T-helper 1 cell treated with Interleukin-12 subunit alpha and Interleukin-12 subunit beta and Interleukin-4 antibody, amounts not matched to agents 30 μg/mL and 1 μg/mL, for 36 hours (primary cell): ENCODE measurements around the gene MESP2.
"Not testable (repeated sequence)": the region's sequence is repeated elsewhere in the genome, so short reads cannot be mapped to it uniquely, and the experiment has no call there.

ENCODE experiments used
- H3K27ac Mint-ChIP-seq: one replicate; pipeline ENCODE4 v1.8.0; 2021; ENCODE audit warnings: mild to moderate bottlenecking, mixed read lengths
- H3K27me3 Mint-ChIP-seq: one replicate; pipeline ENCODE4 v1.8.0; 2021; ENCODE audit warnings: low read depth, mixed read lengths
- H3K36me3 Mint-ChIP-seq: one replicate; pipeline ENCODE4 v1.8.0; 2021; ENCODE audit warnings: low read depth, mixed read lengths
- H3K4me1 Mint-ChIP-seq: one replicate; pipeline ENCODE4 v1.8.0; 2021; ENCODE audit warnings: low read depth, mixed read lengths
- H3K4me3 Mint-ChIP-seq: one replicate; pipeline ENCODE4 v1.8.0; 2021; ENCODE audit warnings: mild to moderate bottlenecking, moderate library complexity, mixed read lengths
- H3K9me3 Mint-ChIP-seq: one replicate; pipeline ENCODE4 v1.8.0; 2021; ENCODE audit warnings: mixed read lengths

MESP2 gene

GRCh38 chr15:89781891-89782618 lies 5.9 kb downstream of the MESP2 start:
- H3K4me3 Mint-ChIP-seq = no peak overlapping the region
- H3K27me3 Mint-ChIP-seq = peaks cover 5% of the 10 kb centered on the region
- H3K9me3 Mint-ChIP-seq = no peaks in the 10 kb centered on the region
- H3K36me3 Mint-ChIP-seq = no peaks in the 10 kb centered on the region
- H3K4me1 Mint-ChIP-seq = peaks cover 19% of the 10 kb centered on the region
- H3K27ac Mint-ChIP-seq = no peak overlapping the region

DNA sequence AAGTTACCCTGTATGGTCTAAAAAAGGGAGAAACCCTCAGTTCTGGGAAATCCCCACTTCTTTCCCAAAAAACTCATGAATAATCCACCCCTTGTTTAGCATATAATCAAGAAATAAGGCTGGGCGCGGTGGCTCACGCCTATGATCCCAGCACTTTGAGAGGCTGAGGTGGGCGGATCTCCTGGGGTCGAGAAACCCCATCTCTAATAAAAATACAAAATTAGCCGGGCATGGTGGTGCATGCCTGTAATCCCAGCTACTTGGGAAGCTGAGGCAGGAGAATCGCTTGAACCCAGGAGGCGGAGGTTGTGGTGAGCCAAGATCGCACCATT lies 6.5 kb downstream of the MESP2 start:
- H3K4me1 Mint-ChIP-seq = peaks cover 19% of the 10 kb centered on the region
- not testable (repeated sequence) for H3K36me3 Mint-ChIP-seq, H3K27ac Mint-ChIP-seq

GRCh38 chr15:89783111-89783860 lies 7.2 kb downstream of the MESP2 start:
- peaks cover 9% of the 10 kb centered on the region for H3K9me3 Mint-ChIP-seq
- H3K4me1 Mint-ChIP-seq = peaks cover 19% of the 10 kb centered on the region
- no peaks in the 10 kb centered on the region for H3K36me3 Mint-ChIP-seq
- no peak overlapping the region for H3K27ac Mint-ChIP-seq
- H3K4me3 Mint-ChIP-seq = no peak overlapping the region
- H3K27me3 Mint-ChIP-seq = no peaks in the 10 kb centered on the region

More for the DNA sequence above, 6.5 kb downstream of the MESP2 start:
- not testable (repeated sequence) for H3K27me3 Mint-ChIP-seq, H3K9me3 Mint-ChIP-seq, H3K4me3 Mint-ChIP-seq

- H3K9me3 Mint-ChIP-seq = peaks cover 9% of the 10 kb centered on the region
- no peaks in the 10 kb centered on the region for H3K27me3 Mint-ChIP-seq
- no peak overlapping the region for H3K4me3 Mint-ChIP-seq
- H3K4me1 Mint-ChIP-seq = peaks cover 19% of the 10 kb centered on the region
- H3K27ac Mint-ChIP-seq = no peak overlapping the region
- no peaks in the 10 kb centered on the region for H3K36me3 Mint-ChIP-seq
These were observed 7.9 kb downstream of the MESP2 start for GRCh38 chr15:89783861-89784685.

DNA sequence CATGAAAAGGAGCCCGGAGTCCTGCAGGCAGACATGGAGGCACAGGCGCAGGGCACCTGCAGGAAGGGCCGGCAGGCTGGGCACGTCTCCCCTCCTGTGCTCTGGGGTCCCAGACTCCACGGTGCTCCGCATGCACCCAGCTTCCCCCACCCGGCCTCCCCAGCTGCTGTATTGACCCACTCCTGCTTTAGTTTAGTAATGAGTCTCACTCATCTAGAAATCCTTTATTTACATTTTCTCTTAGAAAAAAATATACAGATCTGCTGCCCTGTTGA lies 8.5 kb downstream of the MESP2 start:
- H3K9me3 Mint-ChIP-seq = peaks cover 9% of the 10 kb centered on the region
- no peaks in the 10 kb centered on the region for H3K27me3 Mint-ChIP-seq
- no peaks in the 10 kb centered on the region for H3K36me3 Mint-ChIP-seq
- peaks cover 19% of the 10 kb centered on the region for H3K4me1 Mint-ChIP-seq
- H3K27ac Mint-ChIP-seq = no peak overlapping the region
- no peak overlapping the region for H3K4me3 Mint-ChIP-seq

DNA sequence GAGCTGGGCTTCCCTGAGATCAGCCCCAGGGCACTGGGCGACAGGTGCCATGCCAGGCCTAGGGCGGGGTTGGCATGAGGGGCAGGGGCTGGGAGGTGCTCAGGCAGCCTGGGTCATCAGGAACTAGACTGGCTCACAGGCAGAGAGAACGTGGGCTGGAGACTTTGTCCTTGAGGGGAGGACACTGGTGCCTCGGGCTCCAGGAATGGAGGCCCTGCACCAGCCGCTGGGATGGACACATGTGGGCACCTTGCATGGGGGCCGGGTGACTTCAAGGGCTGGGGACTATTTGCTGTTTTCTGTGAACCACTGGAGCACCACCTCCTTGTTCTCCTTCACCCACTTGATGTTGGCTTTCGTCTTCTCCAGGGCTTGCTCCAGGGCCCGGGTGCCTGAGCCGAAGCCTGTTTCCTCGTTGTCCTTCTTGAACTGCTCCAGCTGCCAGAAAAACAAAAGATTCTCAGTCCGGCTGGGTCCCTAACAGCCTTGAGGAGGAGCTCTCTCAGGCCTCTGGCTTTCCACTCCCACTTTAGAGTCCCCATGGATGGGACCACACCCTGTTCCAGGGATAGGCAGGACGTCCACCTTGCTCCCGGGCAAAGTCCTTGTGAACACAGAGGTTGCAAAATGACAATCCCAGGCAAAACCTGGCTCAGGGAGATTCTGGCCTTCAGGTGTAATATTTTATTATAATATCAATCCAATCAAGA lies 9.1 kb downstream of the MESP2 start:
- Mint-ChIP-seq H3K36me3 (no peaks in the 10 kb centered on the region), H3K4me1 (peaks cover 19% of the 10 kb centered on the region), H3K9me3 (peaks cover 9% of the 10 kb centered on the region), H3K27ac (no peak overlapping the region), H3K4me3 (no peak overlapping the region), H3K27me3 (no peaks in the 10 kb centered on the region)

DNA sequence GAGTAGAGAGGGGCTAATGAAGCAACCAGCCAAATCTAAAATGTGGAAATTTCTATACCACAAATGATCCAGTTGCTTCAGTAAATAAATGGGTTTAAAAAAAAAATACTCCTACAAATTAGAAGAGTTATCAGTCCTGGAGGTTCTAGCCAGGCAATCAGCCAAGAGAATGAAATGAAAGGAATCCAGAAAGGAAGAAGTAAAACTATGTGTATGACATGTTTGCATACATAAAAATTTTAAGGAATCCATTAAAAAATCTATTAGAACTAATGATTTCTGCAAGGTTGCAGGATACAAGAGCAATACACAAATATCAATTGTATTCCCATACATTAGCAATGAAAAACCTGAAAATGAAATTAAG lies 9.6 kb downstream of the MESP2 start:
- H3K36me3 Mint-ChIP-seq = no peaks in the 10 kb centered on the region
- H3K4me3 Mint-ChIP-seq = no peak overlapping the region

GRCh38 chr15:89787944-89788343 lies 11.8 kb downstream of the MESP2 start:
- Mint-ChIP-seq H3K9me3 (peaks cover 9% of the 10 kb centered on the region), H3K27me3 (peaks cover 2% of the 10 kb centered on the region), H3K27ac (no peak overlapping the region), H3K4me3 (no peak overlapping the region), H3K36me3 (no peaks in the 10 kb centered on the region), H3K4me1 (no peaks in the 10 kb centered on the region)

More for the DNA sequence above, 9.6 kb downstream of the MESP2 start:
- H3K9me3 Mint-ChIP-seq = peaks cover 9% of the 10 kb centered on the region
- peaks cover 14% of the 10 kb centered on the region for H3K4me1 Mint-ChIP-seq
- H3K27me3 Mint-ChIP-seq = no peaks in the 10 kb centered on the region
- H3K27ac Mint-ChIP-seq = no peak overlapping the region

- H3K9me3 Mint-ChIP-seq, H3K36me3 Mint-ChIP-seq, H3K27ac Mint-ChIP-seq, H3K4me3 Mint-ChIP-seq, H3K4me1 Mint-ChIP-seq, H3K27me3 Mint-ChIP-seq: not testable (repeated sequence)
These were observed 12.5 kb downstream of the MESP2 start for GRCh38 chr15:89788585-89788984.

- Mint-ChIP-seq H3K27ac (no peak overlapping the region), H3K36me3 (no peaks in the 10 kb centered on the region), H3K4me1 (no peaks in the 10 kb centered on the region)
These were observed 14.1 kb downstream of the MESP2 start for GRCh38 chr15:89790206-89790605.

GRCh38 chr15:89790661-89791060 lies 14.5 kb downstream of the MESP2 start:
- Mint-ChIP-seq H3K9me3 (peaks cover 9% of the 10 kb centered on the region), H3K27ac (no peak overlapping the region)

More at GRCh38 chr15:89790206-89790605, 14.1 kb downstream of the MESP2 start:
- H3K27me3 Mint-ChIP-seq = peaks cover 6% of the 10 kb centered on the region
- no peak overlapping the region for H3K4me3 Mint-ChIP-seq
- H3K9me3 Mint-ChIP-seq = peaks cover 9% of the 10 kb centered on the region

GRCh38 chr15:89792106-89792805 lies 16.1 kb downstream of the MESP2 start:
- Mint-ChIP-seq H3K36me3 (no peaks in the 10 kb centered on the region), H3K27me3 (peaks cover 6% of the 10 kb centered on the region), H3K4me1 (no peaks in the 10 kb centered on the region), H3K27ac (no peak overlapping the region), H3K9me3 (peaks cover 9% of the 10 kb centered on the region), H3K4me3 (no peak overlapping the region)

More at GRCh38 chr15:89790661-89791060, 14.5 kb downstream of the MESP2 start:
- no peak overlapping the region for H3K4me3 Mint-ChIP-seq
- no peaks in the 10 kb centered on the region for H3K36me3 Mint-ChIP-seq
- no peaks in the 10 kb centered on the region for H3K4me1 Mint-ChIP-seq
- peaks cover 6% of the 10 kb centered on the region for H3K27me3 Mint-ChIP-seq

GRCh38 chr15:89794627-89795241 lies 18.6 kb downstream of the MESP2 start:
- Mint-ChIP-seq H3K36me3 (no peaks in the 10 kb centered on the region), H3K9me3 (no peaks in the 10 kb centered on the region), H3K27me3 (peaks cover 6% of the 10 kb centered on the region), H3K4me3 (no peak overlapping the region), H3K27ac (no peak overlapping the region), H3K4me1 (no peaks in the 10 kb centered on the region)

DNA sequence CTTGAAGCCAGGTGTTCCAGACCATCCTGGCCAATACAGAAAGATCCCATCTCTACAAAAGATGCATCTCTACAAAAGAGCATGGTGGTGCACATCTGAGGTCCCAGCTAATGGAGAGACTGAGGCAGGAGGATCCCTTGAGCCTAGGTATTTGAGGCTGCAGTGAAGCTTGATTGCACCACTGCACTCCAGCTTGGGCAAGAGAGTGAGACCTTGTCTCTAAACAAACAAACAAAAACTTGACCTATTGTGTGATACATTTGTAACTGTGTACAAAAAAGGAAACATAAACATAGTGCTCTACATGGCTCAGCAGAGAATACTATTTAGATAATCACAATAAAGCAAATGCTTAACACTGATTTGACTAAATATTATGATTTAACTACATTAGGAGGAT lies 19.9 kb downstream of the MESP2 start:
- no peaks in the 10 kb centered on the region for H3K36me3 Mint-ChIP-seq
- H3K4me1 Mint-ChIP-seq = no peaks in the 10 kb centered on the region
- no peak overlapping the region for H3K27ac Mint-ChIP-seq
- H3K4me3 Mint-ChIP-seq = no peak overlapping the region
- H3K9me3 Mint-ChIP-seq = no peaks in the 10 kb centered on the region
- peaks cover 6% of the 10 kb centered on the region for H3K27me3 Mint-ChIP-seq
